Gastroesophageal sphincter (tissue), 4 donors: Measurements from ENCODE around the gene RALGPS1. TPM values are rescaled to one million over a fixed set of nuclear protein-coding genes. Genes with fewer than 3 reads are reported as not detected.

Experiments
- ATAC-seq: fragments of 150-250 bp; one replicate; pipeline ENCODE4 v1.9.1; 2016; ENCODE audit warnings: mild to moderate bottlenecking, moderate library complexity
- H3K27ac ChIP-seq, 4 donors: fragments of 200-600 bp; sonication (generic) in 3 of 4; 1 replicate in 3 of 4; 2 replicates in 1 of 4; pipeline ENCODE4 v1.5.1; 2016 to 2019
- H3K27me3 ChIP-seq: fragments of 200-600 bp; sonication (generic); one replicate; pipeline ENCODE4 v1.5.1; 2019
- H3K36me3 ChIP-seq, 2 donors: fragments of 200-600 bp; sonication (generic); one replicate each; pipeline ENCODE4 v1.5.1; 2019; ENCODE audit warnings: control low read depth in 1 of 2
- H3K4me1 ChIP-seq, 3 donors: fragments of 200-600 bp; sonication (generic); 1 replicate in 2 of 3; 2 replicates in 1 of 3; pipeline ENCODE4 v1.5.1; 2016 to 2019; ENCODE audit warnings: control low read depth in 2 of 3
- H3K4me3 ChIP-seq, 2 donors: fragments of 200-600 bp; sonication (generic); one replicate each; pipeline ENCODE4 v1.5.1; 2019; ENCODE audit warnings: mild to moderate bottlenecking in 1 of 2, moderate library complexity in 1 of 2
- H3K9me3 ChIP-seq, 3 donors: fragments of 200-600 bp; sonication (generic); one replicate each; pipeline ENCODE4 v1.5.1; 2017 to 2019; ENCODE audit warnings: control low read depth in 2 of 3
- CTCF ChIP-seq, 4 experiments: fragments of 200-600 bp in 2 of 4; fragments of 450-650 bp in 2 of 4; sonication (generic) in 1 of 4; IDR thresholded peaks; one replicate each; pipeline ENCODE4 v1.5.1; 2017 to 2019; ENCODE audit warnings: antibody characterized with exemption in 4 of 4, mild to moderate bottlenecking in 2 of 4, moderate library complexity in 2 of 4
- EP300 ChIP-seq: sonication (generic); formaldehyde crosslinking; IDR thresholded peaks from one replicate; pipeline ENCODE4 v1.6.1; 2017; ENCODE audit warnings: antibody characterized with exemption, mild to moderate bottlenecking
- POLR2A ChIP-seq, 2 donors: fragments of 450-650 bp; IDR thresholded peaks; one replicate each; pipeline ENCODE4 v1.6.1; 2017; ENCODE audit warnings: antibody characterized with exemption in 2 of 2, mild to moderate bottlenecking in 2 of 2, moderate library complexity in 1 of 2
- POLR2AphosphoS5 ChIP-seq: sonication (generic); formaldehyde crosslinking; IDR thresholded peaks from one replicate; pipeline ENCODE4 v1.6.1; 2017; ENCODE audit warnings: antibody characterized with exemption
- WGBS, 2 donors: methylation state at CpG; one replicate each; pipeline ENCODE4 v1.1.5; 2018; ENCODE audit warnings: low coverage in 1 of 2; 5-methylcytosine and 5-hydroxymethylcytosine counted together
- total RNA-seq, 4 donors: library from RNA; depleted of rRNA; stranded (reverse); fragments of >200 nt; gene quantifications; one replicate each; pipeline ENCODE4 v1.1.0, GENCODE V29; 2016

The RALGPS1 gene
- total RNA-seq, 4 donors from 2014 or later: 5.9 to 17.4 (median 11.3) TPM

- H3K27me3 ChIP-seq: no peaks in the 10 kb centered on the region
- H3K36me3 ChIP-seq: no peaks in the 10 kb centered on the region
- no peak overlapping the region for H3K27ac ChIP-seq
- H3K4me3 ChIP-seq: no peak overlapping the region
- TF ChIP-seq POLR2A (IDR thresholded peaks at IDR 0.05) (no peak), CTCF (IDR thresholded peaks at IDR 0.05) (no peak), POLR2AphosphoS5 (no peak), EP300 (no peak)
- H3K4me1 ChIP-seq: no peaks in the 10 kb centered on the region
- WGBS, 2 donors: 20 to 44% methylated on average over 1 to 5 of the region's 6 CpGs
- no peak for ATAC-seq
- no peaks in the 10 kb centered on the region for H3K9me3 ChIP-seq
Measured at GRCh38 chr9:126927419-126927818, 12.8 kb downstream of the RALGPS1 start.

GRCh38 chr9:126932871-126933321 is 18.3 kb downstream of the RALGPS1 start:
- no peak overlapping the region for H3K27ac ChIP-seq
- 89 to 98% methylated on average over 5 to 11 of the region's 11 CpGs for WGBS, 2 donors
- TF ChIP-seq CTCF (IDR thresholded peaks at IDR 0.05): no peak
- TF ChIP-seq POLR2AphosphoS5: no peak
- TF ChIP-seq EP300: no peak
- TF ChIP-seq POLR2A (IDR thresholded peaks at IDR 0.05): no peak
- H3K4me1 ChIP-seq: no peaks in the 10 kb centered on the region
- H3K27me3 ChIP-seq: no peaks in the 10 kb centered on the region
- no peaks in the 10 kb centered on the region for H3K9me3 ChIP-seq
- ATAC-seq: no peak
- H3K36me3 ChIP-seq: no peaks in the 10 kb centered on the region
- H3K4me3 ChIP-seq: no peak overlapping the region

GRCh38 chr9:126933334-126933980 is 18.9 kb downstream of the RALGPS1 start:
- H3K4me1 ChIP-seq: no peaks in the 10 kb centered on the region
- no peak for TF ChIP-seq POLR2A (IDR thresholded peaks at IDR 0.05)
- TF ChIP-seq CTCF (IDR thresholded peaks at IDR 0.05): no peak
- no peak for TF ChIP-seq EP300
- no peak for TF ChIP-seq POLR2AphosphoS5
- no peaks in the 10 kb centered on the region for H3K27me3 ChIP-seq
- H3K4me3 ChIP-seq: no peak overlapping the region
- H3K9me3 ChIP-seq: no peaks in the 10 kb centered on the region
- no peak for ATAC-seq
- no peaks in the 10 kb centered on the region for H3K36me3 ChIP-seq
- no peak overlapping the region for H3K27ac ChIP-seq
- 97 to 100% methylated on average over 1 to 9 of the region's 11 CpGs for WGBS, 2 donors

- TF ChIP-seq POLR2AphosphoS5 (no peak), EP300 (no peak), POLR2A (IDR thresholded peaks at IDR 0.05) (no peak)
- H3K9me3 ChIP-seq: no peaks in the 10 kb centered on the region
- no peaks in the 10 kb centered on the region for H3K36me3 ChIP-seq
- WGBS, 2 donors: 96 to 100% methylated on average over 2 to 4 of the region's 8 CpGs
- ATAC-seq: no peak
- H3K27ac ChIP-seq: no peak overlapping the region
- H3K27me3 ChIP-seq: no peaks in the 10 kb centered on the region
- no peaks in the 10 kb centered on the region for H3K4me1 ChIP-seq
- no peak overlapping the region for H3K4me3 ChIP-seq
Measured at GRCh38 chr9:126934441-126934840, 19.9 kb downstream of the RALGPS1 start.

GRCh38 chr9:126935630-126936029 is 21.0 kb downstream of the RALGPS1 start:
- no peaks in the 10 kb centered on the region for H3K4me1 ChIP-seq
- H3K27ac ChIP-seq: no peak overlapping the region
- H3K36me3 ChIP-seq: no peaks in the 10 kb centered on the region
- no peak for ATAC-seq
- TF ChIP-seq POLR2A (IDR thresholded peaks at IDR 0.05) (no peak), CTCF (IDR thresholded peaks at IDR 0.05) (no peak), EP300 (no peak), POLR2AphosphoS5 (no peak)
- H3K27me3 ChIP-seq: no peaks in the 10 kb centered on the region
- no peaks in the 10 kb centered on the region for H3K9me3 ChIP-seq
- no peak overlapping the region for H3K4me3 ChIP-seq
- WGBS, 2 donors: 90 to 100% methylated on average over 2 of the region's 5 CpGs
